ENCODE results near the gene GSG1.
A peak's percentile ranks its signal among the peaks of the same experiment; 100 is the strongest.

Gene GSG1

GRCh38 chr12:13103391-13104033, at the start of gene GSG1:
TSS of gene GSG1 (minus strand) at chr12:13103667. CDS start at chr12:13103512, 155 bp downstream.
- no peak for TF ChIP-seq CTCF (IDR thresholded peaks at IDR 0.05)
- no peak for TF ChIP-seq ZFX (IDR thresholded peaks at IDR 0.05; ENCODE audit: borderline replicate concordance)
- peak within 1 kb of the TSS; percentile 90 for H3K27ac ChIP-seq

DNA sequence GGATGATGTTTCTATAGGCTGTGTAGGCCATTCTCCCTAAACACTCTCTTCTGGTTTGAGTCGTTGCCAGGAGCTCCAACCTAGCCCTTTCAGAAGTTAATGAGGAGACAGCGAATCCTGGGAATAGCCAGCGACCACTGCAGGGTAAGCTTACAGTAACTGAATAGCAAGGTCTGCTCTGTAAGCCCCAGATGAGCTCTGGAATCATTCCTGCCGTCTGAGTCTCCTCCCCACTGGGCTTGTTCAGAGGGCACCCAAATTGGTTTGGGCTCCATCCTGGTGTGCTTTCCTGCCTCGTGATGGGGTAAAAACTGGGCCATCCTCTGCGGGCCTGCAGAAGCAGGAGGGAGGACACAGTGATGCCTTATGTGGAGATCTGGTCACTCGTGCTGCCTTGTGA, 49.7 kb upstream of the GSG1 start:
- no peak for TF ChIP-seq ZFX (IDR thresholded peaks at IDR 0.05; ENCODE audit: borderline replicate concordance)
- no peak for TF ChIP-seq CTCF (IDR thresholded peaks at IDR 0.05)
- no peak overlapping the region for H3K27ac ChIP-seq

DNA sequence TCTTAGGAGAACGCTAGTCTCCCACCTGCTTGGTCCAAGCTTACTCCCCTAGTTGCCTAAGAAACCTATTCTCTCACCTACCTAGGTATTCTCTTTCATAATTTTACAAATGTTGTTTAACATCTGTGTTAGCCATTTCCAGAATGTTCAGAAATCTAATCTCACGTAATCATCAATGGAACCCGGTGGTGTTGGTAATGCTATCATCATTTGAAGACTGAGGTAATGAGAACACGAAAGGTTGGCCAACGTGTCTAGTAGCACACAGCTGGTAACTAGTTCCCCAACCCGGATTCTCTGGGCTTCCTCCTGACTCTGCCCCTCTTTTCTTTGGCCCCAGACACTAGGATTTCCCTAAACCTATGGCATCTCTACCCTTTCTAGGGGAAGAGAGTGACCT, 49.3 kb upstream of the GSG1 start:
- TF ChIP-seq ZFX (IDR thresholded peaks at IDR 0.05; ENCODE audit: borderline replicate concordance) (no peak), CTCF (IDR thresholded peaks at IDR 0.05) (no peak)
- H3K27ac ChIP-seq: no peak overlapping the region

DNA sequence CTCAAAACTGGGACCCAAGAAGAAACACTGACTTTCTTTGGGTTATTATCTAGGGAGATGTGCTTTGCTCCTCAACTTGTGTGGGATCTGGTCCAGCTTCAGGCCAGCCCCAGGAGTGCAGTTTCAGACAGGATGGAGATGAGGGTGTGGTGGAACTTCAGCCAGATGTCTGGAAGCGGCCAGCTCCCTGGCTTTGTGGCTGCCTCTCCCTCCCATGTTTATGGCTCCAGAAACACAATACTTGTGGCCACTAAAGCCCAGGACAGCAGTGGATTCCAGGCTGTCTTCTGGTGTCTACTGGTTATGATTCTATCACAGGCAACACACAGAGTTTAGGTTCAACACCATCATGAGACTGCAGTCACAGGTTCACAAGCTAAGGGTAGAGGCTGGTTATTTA, 48.8 kb upstream of the GSG1 start:
- H3K27ac ChIP-seq: no peak overlapping the region
- no peak for TF ChIP-seq ZFX (IDR thresholded peaks at IDR 0.05; ENCODE audit: borderline replicate concordance)
- no peak for TF ChIP-seq CTCF (IDR thresholded peaks at IDR 0.05)

DNA sequence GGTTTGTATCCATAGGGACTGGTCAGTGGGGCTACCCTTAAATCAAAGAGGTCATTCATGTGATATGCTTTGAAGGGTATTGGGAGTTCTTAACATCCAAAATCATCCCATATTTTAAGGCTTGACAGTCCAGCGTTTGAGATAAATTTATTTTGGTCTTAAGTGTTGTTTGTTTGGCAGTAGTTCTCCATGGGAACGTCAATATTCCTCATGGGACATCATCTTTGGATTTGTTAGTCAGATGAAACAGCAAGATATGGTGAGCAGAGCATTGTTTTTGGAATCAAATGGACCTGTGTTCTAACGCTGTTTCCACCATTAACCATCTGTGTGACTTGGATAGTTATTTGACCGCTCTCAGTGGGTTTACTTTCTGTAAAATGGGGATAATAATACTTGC, 45.9 kb upstream of the GSG1 start:
- H3K27ac ChIP-seq: no peak overlapping the region
- no peak for TF ChIP-seq ZFX (IDR thresholded peaks at IDR 0.05; ENCODE audit: borderline replicate concordance)
- TF ChIP-seq CTCF (IDR thresholded peaks at IDR 0.05): no peak

GRCh38 chr12:13148485-13148847, 45.0 kb upstream of the GSG1 start:
- no peak overlapping the region for H3K27ac ChIP-seq
- no peak for TF ChIP-seq CTCF (IDR thresholded peaks at IDR 0.05)
- no peak for TF ChIP-seq ZFX (IDR thresholded peaks at IDR 0.05; ENCODE audit: borderline replicate concordance)

- H3K27ac ChIP-seq: no peak overlapping the region
- no peak for TF ChIP-seq ZFX (IDR thresholded peaks at IDR 0.05; ENCODE audit: borderline replicate concordance)
- no peak for TF ChIP-seq CTCF (IDR thresholded peaks at IDR 0.05)
Observed at GRCh38 chr12:13147688-13148484, 44.4 kb upstream of the GSG1 start.

Measured in 22Rv1 (cell line).